ENCODE data around the gene SCCPDH.
"Not testable (repeated sequence)": the region's sequence is repeated elsewhere in the genome, so short reads cannot be mapped to it uniquely, and the experiment has no call there.

The SCCPDH gene

DNA sequence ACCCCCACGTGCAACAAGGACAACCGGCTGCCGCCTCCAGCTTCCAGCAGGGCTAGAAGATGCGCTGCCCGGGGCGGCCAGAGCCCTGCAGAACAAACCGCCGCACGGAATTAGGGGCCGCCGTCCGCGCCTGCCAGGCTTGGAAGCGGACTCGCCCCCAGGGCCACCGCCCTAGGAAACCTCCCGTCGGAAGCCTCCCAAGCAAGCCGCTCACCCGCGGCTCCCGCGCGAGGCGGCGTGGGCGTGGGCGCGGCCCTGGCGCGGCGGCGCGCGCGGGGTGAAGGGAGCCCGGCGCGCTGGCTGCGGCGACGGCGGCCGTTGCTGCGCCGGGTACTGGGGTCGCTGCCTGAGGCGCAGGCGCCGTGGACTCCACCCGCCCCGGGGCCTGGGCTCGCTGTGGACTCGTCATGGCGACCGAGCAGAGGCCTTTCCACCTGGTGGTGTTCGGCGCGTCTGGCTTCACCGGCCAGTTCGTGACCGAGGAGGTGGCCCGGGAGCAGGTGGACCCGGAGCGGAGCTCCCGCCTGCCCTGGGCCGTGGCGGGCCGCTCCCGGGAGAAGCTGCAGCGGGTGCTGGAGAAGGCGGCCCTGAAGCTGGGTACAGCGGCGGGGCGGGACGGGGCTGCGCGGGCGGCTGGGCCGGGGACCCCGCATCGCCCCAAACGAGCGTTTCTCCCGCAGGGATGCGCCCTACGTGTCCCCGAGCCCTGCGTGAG lies at the start of gene SCCPDH:
SCCPDH (plus strand) TSS at position 394 of the 715 bp plus-strand sequence; CDS start at position 408, 14 bp downstream.
- DNase-seq (ENCODE audit: low spot score) = peak; percentile 76

DNA sequence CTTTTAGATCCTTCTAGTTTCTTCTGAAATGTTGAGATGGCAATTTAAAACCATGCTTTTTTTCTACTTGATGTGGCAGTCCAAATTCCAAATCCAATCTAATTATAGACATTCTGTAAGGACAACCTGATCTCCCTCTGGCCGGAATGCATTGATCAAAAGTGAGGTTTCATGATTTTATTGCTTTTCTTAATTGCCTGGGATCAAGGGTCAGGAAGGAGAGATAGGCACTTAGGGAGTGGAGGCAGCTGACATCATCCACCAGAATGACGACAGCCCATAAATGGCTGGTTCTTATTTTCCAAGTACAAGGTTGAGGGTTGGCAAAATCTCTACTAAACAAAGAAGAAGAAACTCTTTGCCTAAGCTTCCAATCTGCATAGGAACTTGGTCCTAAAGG lies 46.4 kb upstream of the SCCPDH start:
- peak; percentile 23 for DNase-seq (ENCODE audit: low spot score)

- no peak for DNase-seq (ENCODE audit: low spot score)
These were observed 45.1 kb upstream of the SCCPDH start for GRCh38 chr1:246678816-246679793.

DNA sequence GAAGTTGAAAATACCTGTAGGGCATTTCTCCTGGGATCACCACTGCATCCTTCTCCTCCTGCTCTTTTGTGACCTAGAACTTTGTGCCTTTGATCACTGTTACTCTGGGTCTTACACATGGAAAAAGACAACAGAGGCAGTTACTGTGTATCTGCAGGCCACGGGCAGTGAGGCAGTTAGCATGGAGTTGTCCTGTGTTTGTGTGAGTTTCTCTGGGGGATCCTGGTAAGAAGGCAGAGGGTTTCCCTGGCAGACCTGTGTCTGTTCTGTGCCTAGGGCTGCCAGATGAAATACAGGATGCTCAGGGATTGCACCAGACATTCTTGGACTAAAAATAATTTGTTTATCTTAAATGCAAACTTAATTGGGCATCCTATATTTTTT lies 44.4 kb upstream of the SCCPDH start:
- DNase-seq (ENCODE audit: low spot score) = no peak

GRCh38 chr1:246680190-246680589 lies 44.0 kb upstream of the SCCPDH start:
- no peak for DNase-seq (ENCODE audit: low spot score)

GRCh38 chr1:246680696-246681130 lies 43.5 kb upstream of the SCCPDH start:
- DNase-seq (ENCODE audit: low spot score) = no peak

- no peak for DNase-seq (ENCODE audit: low spot score)
These were observed 42.0 kb upstream of the SCCPDH start for GRCh38 chr1:246681900-246682895.

GRCh38 chr1:246683521-246683920 lies 40.7 kb upstream of the SCCPDH start:
- DNase-seq (ENCODE audit: low spot score) = no peak

DNA sequence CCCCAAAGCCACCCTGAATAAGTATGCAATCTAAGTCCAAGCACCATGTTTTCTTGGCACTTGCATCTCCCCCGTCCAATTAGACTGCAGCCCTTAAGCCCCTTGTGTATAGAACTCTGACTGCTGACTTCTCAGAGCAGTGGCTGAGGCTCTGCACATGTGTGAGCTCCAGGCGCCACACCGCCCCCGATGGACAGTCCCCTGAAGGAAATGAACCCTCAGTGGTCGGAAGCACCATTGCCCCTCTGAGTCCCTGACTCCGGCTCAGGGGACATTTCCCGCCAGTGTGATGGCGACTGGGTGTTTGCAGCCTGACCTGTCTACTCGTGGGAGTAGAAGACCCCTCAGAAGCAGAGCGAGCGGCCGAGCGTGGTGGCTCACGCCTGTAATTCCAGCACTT lies 37.2 kb upstream of the SCCPDH start:
- no peak for DNase-seq (ENCODE audit: low spot score)

- peak; percentile 86 for DNase-seq (ENCODE audit: low spot score)
These were observed 34.7 kb upstream of the SCCPDH start for GRCh38 chr1:246689409-246690008.

DNA sequence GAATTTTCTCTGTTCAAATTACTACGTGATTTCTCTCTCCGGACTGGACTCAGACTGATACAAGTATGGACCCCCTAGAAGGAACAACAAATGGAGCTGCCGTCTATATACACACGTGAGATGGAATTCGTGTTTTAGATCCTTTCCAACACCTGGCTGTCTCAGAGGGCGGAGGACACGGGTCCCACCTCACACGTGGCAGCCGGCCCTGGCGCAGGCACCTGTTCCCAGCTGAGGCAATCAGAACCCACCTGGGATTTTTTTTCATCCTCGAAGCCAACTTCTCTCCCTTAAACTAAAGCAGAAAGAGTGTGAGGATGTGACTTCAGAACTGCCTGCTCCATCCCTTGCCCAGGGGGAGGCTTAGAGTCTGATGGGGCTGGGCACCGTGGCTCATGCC lies 34.1 kb upstream of the SCCPDH start:
- DNase-seq (ENCODE audit: low spot score) = no peak

GRCh38 chr1:246691622-246692495 lies 32.4 kb upstream of the SCCPDH start:
- no peak for DNase-seq (ENCODE audit: low spot score)

GRCh38 chr1:246694213-246694895 lies 29.9 kb upstream of the SCCPDH start:
- DNase-seq (ENCODE audit: low spot score) = not testable (repeated sequence)

DNA sequence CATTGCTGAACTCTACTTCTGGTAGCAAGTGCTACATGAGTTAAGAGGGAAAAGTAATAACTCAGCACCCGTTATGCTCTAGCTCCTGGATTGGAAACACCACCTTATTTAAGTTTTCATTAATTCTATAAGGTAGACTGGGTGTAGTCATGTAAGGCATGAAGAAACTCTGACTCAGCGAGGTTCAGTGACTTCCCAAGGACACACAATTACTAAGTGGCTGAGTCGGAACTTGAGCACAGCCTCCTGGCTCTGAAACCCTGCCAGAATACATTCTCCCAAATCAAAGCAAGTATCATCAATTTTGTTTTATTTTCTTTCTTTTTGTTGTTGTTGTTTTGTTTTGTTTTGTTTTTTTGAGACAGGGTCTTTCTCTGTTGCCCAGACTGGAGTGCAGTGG lies 29.1 kb upstream of the SCCPDH start:
- no peak for DNase-seq (ENCODE audit: low spot score)

DNA sequence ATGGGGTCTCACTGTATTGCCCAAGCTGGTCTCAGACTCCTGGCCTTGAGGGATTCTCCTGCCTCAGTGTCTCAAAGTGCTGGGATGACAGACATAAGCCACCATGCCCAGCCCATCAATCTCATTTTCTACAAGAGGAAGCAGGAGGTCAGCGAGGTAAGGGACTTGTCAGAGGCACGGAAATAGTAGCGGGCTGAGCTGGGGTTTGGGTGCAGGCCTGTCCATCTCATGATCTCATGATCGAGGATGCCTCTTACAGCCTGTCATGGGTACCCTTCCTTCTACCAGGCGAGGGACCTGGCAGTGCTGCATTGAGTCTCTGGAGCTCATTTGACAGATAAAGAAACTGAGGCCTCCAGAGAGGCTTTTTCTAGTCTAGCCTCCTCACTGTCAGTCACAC lies 28.5 kb upstream of the SCCPDH start:
- DNase-seq (ENCODE audit: low spot score) = no peak

DNA sequence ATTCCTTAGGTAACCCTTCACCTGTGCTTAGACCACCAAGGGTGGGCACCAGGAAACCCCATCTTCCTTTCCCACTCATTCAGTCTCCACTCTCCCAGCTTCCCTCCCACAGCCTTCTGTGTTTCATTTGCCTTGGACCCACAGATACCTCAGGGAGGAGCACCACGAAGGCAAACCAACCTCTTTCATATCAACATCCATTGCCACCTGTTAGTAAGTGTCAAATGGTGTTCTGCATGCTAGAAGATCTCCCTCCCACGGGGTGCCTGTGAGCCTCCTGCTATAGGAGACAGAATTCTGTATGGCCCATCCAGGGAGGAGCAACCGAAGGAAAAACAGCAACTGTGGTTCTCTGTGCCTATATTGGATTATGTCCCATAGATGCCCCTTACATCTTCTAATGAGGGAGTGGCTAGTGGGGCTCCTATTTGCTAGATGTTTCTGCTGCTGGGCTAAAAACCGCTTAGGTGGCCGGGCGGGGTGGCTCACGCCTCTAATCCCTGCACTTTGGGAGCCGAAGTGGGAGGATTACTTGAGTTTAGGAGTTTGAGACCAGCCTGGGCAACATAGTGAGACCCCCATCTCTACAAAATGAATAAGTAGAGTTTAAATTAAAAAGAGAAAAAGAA lies 25.6 kb upstream of the SCCPDH start:
- no peak for DNase-seq (ENCODE audit: low spot score)

GRCh38 chr1:246699095-246699735 lies 25.0 kb upstream of the SCCPDH start:
- peak; percentile 92 for DNase-seq (ENCODE audit: low spot score)

- DNase-seq (ENCODE audit: low spot score) = no peak
These were observed 20.6 kb upstream of the SCCPDH start for GRCh38 chr1:246703581-246703980.

GRCh38 chr1:246705368-246705767 lies 18.8 kb upstream of the SCCPDH start:
- DNase-seq (ENCODE audit: low spot score) = no peak
